WERI-Rb-1 (cell line): ENCODE measurements around the gene DGKK.
"Not testable (repeated sequence)": the region's sequence is repeated elsewhere in the genome, so short reads cannot be mapped to it uniquely, and the experiment has no call there.

Experiments used
- DNase-seq: peaks from one replicate; pipeline ENCODE4 v3.0.0-alpha.2; 2020
- H3K27ac ChIP-seq: fragments of 250-450 bp; sonication (Bioruptor Pico); 2 replicates; pipeline ENCODE4 v1.5.1; 2020; ENCODE audit warnings: mild to moderate bottlenecking, moderate library complexity
- H3K27me3 ChIP-seq: fragments of 250-450 bp; sonication (Bioruptor Pico); 2 replicates; pipeline ENCODE4 v1.5.1; 2021; ENCODE audit warnings: mild to moderate bottlenecking, low read depth, moderate library complexity; ENCODE audit not compliant: insufficient read depth, severe bottlenecking
- H3K36me3 ChIP-seq: fragments of 250-450 bp; sonication (Bioruptor Pico); 2 replicates; pipeline ENCODE4 v1.5.1; 2020; ENCODE audit warnings: mild to moderate bottlenecking, moderate library complexity
- H3K4me3 ChIP-seq: 2 replicates; pipeline ENCODE4 v1.5.1; 2011; ENCODE audit warnings: low read depth, mild to moderate bottlenecking, control low read depth, low read length
- H3K9me3 ChIP-seq: fragments of 250-450 bp; sonication (Bioruptor Pico); 2 replicates; pipeline ENCODE4 v1.5.1; 2021; ENCODE audit warnings: mild to moderate bottlenecking, moderate library complexity; ENCODE audit not compliant: severe bottlenecking
- TF ChIP-seq, protein P1 (sequence below): IDR thresholded peaks from 2 replicates; pipeline ENCODE4 v1.5.1; 2011; ENCODE audit warnings: low read depth, mild to moderate bottlenecking, control low read depth, inconsistent platforms, low read length

The DGKK gene

DNA sequence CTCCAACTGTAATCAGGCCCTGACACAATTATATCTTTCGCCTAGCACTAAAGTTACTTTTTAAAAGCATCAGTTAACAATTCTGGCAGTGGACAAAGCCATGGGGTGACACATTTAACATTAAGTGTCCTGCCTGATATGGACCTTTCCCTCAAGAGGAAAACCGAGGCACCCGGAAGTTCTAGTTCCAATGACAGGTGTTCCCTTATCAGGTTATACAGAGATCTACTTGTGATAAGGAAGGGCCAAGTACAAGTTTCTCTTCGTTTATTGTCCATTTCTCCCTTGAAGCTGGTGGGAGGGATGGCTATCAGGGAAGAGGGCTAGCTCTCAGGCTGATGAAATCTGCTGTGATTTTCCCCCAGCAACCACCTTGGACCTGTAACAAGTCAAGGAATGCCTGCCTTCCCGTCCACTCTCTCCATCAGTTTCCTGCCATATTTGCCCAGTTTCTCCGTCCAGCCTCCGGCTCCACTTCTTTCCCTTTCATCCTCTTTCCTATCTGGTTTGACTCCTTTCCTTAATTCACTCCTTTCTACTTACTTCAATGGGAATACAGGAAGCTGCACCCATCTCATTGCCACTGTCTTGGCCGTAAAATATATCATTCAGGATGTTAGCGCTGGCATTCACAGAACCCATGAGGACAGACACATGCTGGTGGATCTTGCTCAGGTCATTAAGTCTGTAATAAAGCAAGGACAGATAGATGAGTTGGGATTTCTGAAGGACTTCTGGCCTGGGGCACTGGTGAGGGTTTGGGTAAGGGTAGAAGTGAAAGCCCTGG lies 95.0 kb downstream of the DGKK start:
- no peaks in the 10 kb centered on the region for H3K9me3 ChIP-seq
- H3K27ac ChIP-seq = no peak overlapping the region
- H3K4me3 ChIP-seq = no peak overlapping the region
- H3K36me3 ChIP-seq = no peaks in the 10 kb centered on the region
- H3K27me3 ChIP-seq = peaks cover 41% of the 10 kb centered on the region
- no peak for DNase-seq
- TF ChIP-seq, protein P1, sequence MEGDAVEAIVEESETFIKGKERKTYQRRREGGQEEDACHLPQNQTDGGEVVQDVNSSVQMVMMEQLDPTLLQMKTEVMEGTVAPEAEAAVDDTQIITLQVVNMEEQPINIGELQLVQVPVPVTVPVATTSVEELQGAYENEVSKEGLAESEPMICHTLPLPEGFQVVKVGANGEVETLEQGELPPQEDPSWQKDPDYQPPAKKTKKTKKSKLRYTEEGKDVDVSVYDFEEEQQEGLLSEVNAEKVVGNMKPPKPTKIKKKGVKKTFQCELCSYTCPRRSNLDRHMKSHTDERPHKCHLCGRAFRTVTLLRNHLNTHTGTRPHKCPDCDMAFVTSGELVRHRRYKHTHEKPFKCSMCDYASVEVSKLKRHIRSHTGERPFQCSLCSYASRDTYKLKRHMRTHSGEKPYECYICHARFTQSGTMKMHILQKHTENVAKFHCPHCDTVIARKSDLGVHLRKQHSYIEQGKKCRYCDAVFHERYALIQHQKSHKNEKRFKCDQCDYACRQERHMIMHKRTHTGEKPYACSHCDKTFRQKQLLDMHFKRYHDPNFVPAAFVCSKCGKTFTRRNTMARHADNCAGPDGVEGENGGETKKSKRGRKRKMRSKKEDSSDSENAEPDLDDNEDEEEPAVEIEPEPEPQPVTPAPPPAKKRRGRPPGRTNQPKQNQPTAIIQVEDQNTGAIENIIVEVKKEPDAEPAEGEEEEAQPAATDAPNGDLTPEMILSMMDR = no peak

DNA sequence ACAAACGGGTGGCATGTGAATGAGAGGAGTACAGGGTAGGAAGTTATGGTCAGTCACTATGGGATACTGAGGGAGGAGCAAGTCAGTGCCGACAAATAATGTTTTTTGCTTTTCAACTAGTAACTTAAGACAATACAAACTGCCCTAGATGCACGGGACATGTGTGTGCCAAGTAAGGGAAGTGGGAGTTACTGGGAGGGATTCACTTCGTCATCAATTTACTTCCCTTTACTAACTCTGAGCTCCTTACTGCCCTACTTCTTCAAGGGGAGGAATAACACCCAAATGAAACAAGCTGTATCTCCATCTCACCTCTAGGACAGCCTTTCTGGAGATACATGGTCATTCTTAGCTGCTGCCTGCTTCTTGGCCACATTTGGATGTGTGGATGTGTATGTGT lies 97.7 kb downstream of the DGKK start:
- H3K4me3 ChIP-seq = no peak overlapping the region
- no peaks in the 10 kb centered on the region for H3K9me3 ChIP-seq
- no peaks in the 10 kb centered on the region for H3K36me3 ChIP-seq
- TF ChIP-seq, protein P1 = no peak
- no peak overlapping the region for H3K27ac ChIP-seq
- H3K27me3 ChIP-seq = peaks cover 37% of the 10 kb centered on the region
- no peak for DNase-seq

DNA sequence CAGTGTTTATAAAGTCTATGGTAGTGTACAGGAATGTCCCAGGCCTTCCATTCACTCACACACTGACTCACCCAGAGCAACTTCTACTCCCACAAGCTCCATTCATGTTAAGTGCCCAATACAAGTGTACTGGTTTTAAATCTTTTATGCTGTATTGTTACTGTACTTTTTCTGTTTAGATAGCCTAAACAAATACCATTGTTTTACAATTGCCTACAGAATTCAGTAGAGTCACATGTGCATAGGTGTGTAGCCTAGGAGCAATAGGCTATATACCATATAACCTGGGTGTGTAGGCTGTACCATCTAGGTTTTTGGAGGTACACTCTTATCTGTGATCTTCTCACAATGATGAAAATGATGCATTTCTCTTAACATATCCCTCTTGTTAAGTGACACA lies 126.7 kb downstream of the DGKK start:
- no peak overlapping the region for H3K27ac ChIP-seq
- TF ChIP-seq, protein P1 = no peak
- no peak overlapping the region for H3K4me3 ChIP-seq
- H3K27me3 ChIP-seq = peaks cover 36% of the 10 kb centered on the region
- no peak for DNase-seq
- no peaks in the 10 kb centered on the region for H3K9me3 ChIP-seq
- no peaks in the 10 kb centered on the region for H3K36me3 ChIP-seq

DNA sequence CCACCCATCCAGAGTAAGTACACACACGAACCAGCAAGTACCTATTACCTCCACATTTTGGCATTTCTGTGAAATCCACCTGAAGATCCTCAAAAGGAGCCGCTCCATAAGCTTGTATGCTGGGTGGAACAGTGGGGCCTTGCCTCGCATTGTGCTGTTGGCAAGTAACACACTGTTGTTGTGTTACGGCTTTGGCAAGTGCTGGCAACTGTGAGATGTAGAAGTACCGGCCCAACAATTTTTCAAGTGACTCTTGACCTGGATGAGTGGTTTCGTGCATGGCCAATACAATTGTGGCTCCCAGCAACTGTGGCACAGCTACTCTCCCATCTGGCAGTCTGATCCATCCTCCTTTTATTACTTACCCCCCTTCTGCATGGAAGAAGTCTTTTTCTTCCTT lies 137.3 kb downstream of the DGKK start:
- DNase-seq = no peak
- no peak overlapping the region for H3K4me3 ChIP-seq
- H3K9me3 ChIP-seq = no peaks in the 10 kb centered on the region
- H3K27me3 ChIP-seq = peaks cover 45% of the 10 kb centered on the region
- H3K36me3 ChIP-seq = no peaks in the 10 kb centered on the region
- TF ChIP-seq, protein P1 = no peak
- H3K27ac ChIP-seq = no peak overlapping the region

DNA sequence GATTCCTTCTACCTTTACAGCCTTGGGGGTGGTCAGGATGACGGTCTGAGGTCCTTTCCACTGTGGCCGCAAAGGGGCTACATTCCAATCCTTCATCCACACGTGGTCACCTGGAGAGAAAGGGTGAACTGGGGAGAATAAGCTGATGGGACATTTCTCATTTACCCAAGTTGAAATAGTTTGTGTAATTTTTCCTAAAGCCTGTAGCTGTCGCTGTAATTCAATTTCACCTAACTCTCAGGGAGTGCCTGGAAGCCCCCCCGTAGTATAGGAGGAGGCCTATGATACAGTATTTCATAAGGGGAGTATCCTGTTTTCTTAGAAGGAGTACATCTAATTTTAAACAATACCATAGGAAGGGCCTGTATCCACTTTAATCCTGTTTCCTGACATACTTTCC lies 138.0 kb downstream of the DGKK start:
- not testable (repeated sequence) for DNase-seq, H3K4me3 ChIP-seq, H3K27ac ChIP-seq, H3K9me3 ChIP-seq, H3K36me3 ChIP-seq
- H3K27me3 ChIP-seq = peaks cover 45% of the 10 kb centered on the region

DNA sequence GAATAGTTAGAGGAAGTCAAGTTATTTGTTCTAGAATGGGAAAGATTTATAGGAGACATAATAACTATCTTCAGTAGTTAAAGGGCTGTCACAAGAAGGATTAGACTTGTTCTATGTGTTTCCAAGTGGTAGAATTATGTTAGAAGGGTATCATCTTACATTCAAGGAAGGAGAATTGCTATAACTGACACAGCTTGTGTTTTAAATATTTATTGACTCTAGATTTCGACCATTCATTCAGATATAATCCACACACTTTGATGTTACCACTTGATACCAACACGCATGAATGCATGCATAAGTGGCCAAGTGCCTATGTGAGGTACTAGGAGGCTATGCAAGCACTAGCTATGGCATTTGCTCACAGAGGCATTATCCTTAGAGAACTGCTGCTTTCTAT lies 143.4 kb downstream of the DGKK start:
- H3K9me3 ChIP-seq = no peaks in the 10 kb centered on the region
- no peaks in the 10 kb centered on the region for H3K36me3 ChIP-seq
- peaks cover 24% of the 10 kb centered on the region for H3K27me3 ChIP-seq
- TF ChIP-seq, protein P1 = no peak
- no peak for DNase-seq
- H3K4me3 ChIP-seq = no peak overlapping the region
- no peak overlapping the region for H3K27ac ChIP-seq
